ENCODE measurements around the gene ADCY5.
"Not testable (repeated sequence)": the region's sequence is repeated elsewhere in the genome, so short reads cannot be mapped to it uniquely, and the experiment has no call there.

ADCY5 gene

DNA sequence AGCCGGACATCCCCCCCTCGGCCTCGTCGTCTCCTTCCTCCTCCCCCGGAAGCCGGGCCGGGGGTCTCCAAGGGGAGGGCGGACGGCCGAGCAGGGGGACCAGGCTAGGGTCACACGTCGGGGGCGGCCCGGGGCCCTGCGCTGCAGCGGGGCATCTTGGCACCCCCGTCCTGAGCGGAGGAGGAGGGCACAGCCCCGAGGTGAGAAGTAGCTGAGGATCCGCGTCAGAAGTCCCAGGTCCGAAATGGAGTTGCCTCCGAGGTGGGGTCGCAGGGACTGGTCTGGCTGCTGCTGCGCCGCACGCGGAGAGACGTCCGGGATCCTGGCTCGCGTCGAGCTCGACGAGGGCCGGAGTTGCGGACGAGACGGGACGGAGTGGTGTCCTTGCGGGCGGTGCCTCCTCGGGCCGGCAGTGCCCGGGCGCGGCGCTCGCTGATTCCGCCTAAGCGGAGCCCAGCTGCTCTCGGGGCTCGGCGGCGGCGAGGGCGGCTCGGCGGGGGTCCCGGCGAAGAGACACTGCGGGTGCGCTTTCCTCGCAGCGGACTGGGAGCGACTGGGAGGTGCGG, at the start of gene ADCY5:
ADCY5 (minus strand) TSS at position 555 of the 566 bp plus-strand sequence; CDS start at position 10, 545 bp downstream.
- no peak for FAIRE-seq
- DNase-seq (ENCODE audit: low spot score): no peak

DNA sequence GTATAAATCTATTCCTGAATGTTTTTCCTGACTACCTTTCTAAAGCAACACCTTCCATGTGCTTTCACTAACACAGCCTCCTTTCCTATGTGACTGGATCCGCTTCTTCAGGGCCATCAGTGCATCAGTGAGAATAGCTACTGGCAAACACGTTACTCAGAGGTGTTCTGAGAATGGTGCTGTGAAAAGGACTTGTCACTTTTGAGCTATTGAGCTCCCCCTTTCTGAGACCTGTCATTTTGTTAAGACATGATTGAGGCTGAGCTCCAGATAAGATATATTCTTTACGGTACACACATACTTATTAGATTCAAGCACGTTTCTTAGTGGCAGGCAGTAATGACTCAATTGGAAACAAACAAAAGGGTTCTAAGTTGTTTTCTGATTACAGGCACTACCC, 45.0 kb upstream of the ADCY5 start:
- FAIRE-seq: no peak

DNA sequence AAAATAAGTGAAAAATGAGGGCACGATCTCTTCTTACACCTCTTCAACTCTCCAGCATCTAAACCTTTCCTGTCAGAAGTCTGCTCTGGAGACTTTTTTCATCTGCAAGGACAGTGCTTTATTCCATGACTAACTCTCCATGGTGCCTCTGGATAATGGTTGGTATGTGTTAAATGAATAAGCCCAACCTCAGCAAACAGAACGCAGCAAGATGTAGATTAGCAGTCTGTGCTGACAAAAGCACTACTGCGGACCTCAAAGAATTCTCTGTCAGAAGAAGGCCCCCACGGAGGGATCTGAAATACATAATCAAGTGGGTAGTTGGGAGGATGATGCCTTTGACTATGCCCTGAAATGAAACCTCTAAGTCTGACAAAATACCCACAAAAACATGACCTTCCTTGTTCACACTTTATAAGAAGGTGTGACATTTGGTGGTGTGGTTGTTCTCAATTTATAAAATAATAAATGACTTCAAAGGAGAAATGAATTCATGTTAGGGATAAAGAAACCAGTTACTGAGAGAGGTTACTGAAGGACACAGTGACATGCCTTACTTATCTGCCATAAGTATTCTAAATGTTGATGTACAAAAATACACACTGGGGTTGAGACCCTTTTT, 43.2 kb upstream of the ADCY5 start:
- FAIRE-seq (no peak), DNase-seq (ENCODE audit: low spot score) (no peak)

More for the DNA sequence above, 45.0 kb upstream of the ADCY5 start:
- DNase-seq (ENCODE audit: low spot score): no peak

DNA sequence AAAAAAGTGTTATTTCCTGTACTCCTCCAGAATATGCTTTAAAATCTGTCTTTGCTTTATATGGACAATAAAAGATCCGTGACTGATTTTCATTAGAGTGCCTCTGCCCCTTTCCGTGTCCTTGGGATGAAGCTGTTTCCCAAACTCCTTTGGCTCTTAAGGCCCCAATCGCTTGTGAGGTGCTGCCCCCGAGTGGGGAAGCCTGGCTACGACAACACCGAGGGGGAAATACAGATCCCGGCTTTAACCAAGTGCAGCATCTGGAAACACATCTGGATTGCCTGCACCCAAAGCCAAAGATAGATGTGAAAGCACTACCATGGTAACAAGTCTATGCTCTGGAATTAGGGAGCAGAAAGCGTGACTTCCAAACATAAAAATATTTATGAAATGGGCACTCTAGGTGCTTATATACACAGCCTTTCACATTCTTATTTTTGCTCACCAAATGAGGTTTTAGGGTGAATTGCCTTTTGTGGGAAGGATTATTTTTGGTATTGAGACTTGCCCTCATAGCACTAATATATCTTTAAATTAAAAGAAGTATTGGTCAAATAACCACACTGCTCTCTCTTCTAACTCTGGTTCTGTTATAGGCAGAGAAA, 40.6 kb upstream of the ADCY5 start:
- no peak for FAIRE-seq
- peak; percentile 8 for DNase-seq (ENCODE audit: low spot score)

DNA sequence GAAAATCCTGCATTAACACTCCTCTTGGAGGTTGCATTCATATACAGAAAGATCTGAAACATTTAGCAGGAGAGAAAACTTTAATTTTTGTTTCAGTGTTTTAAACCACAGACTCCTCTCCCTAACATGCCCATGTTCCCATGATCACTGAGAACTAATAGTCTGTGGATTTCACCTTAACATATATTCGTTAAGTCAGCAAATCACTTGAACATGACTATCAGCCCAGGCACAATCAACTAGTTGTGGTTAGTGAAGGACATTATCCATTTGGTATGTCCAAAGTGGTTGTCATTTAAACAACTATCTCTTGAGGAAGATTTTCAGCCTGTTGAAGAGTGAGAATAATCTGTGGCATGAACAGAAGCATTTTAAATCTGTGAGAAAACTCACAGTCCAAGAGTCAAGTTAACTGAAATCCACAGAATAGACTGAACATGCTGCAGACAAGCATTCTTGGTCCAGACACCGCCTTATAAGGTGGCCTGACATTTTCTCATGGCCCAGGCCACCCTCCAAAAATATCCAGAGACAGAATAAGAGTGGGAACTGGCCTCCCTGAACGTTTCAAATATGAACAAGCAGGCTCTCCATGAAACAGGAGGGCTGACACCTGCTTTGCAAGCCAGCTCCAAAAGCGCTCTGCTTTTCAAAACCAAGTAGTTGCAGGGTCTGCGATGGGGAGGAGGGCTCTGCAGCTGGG, 39.9 kb upstream of the ADCY5 start:
- FAIRE-seq (no peak), DNase-seq (ENCODE audit: low spot score) (no peak)

DNA sequence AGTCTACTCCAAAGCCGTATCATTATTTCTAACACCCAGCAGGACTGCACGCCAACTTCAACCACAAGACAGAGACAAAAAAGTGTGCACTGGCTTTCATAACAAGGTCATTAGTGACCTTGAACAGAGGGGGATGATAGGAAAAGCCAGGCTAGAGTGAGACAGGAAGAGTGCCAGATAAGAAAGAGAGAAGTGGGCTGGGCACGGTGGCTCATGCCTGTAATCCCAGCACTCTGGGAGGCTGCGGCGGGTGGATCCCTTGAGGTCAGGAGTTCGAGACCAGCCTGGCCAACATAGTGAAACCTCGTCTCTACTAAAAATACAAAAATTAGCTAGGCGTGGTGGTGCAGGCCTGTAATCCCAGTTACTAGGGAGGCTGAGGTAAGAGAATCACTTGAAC, 38.2 kb upstream of the ADCY5 start:
- not testable (repeated sequence) for FAIRE-seq; DNase-seq (ENCODE audit: low spot score)

DNA sequence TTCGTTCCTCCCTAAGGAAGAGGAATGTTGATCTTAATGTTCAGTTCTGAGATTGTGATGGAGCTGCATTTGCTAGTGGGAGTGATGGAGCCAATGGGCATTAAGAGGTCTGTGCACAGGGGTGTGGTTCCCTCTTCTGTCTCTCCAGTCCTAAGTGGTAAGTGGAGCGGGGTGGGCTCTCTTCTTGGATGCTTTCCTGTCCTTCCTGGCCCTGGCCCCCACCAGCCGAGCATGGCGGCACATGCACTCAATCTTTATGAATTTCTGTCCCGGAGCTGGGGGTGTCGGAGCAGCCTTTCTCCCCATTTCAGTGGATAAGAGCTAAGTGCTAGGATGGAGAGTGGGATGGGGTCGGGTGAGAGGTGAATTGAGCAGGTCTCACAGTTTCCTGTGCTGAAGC, 37.6 kb upstream of the ADCY5 start:
- no peak for FAIRE-seq
- no peak for DNase-seq (ENCODE audit: low spot score)

DNA sequence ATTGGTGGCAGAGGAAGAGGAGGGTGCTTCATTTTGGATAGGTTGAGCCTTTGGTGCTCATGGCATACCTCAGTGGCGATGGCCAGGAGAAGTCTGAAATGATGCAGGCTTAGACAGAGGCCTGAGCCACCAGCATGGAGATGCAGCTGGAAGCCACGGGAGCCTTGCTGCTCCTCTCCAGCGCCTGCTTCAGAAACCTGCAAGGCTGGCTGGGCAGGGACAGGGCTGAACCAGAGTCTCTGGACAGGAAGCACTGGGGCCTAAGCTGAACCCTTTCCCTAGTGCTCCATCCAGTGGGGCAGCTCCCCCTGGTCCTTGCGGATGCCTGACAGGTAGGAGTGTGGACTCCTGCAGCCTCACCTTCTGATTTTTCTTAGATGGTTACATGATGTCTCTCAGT, 36.7 kb upstream of the ADCY5 start:
- no peak for DNase-seq (ENCODE audit: low spot score)
- no peak for FAIRE-seq

DNA sequence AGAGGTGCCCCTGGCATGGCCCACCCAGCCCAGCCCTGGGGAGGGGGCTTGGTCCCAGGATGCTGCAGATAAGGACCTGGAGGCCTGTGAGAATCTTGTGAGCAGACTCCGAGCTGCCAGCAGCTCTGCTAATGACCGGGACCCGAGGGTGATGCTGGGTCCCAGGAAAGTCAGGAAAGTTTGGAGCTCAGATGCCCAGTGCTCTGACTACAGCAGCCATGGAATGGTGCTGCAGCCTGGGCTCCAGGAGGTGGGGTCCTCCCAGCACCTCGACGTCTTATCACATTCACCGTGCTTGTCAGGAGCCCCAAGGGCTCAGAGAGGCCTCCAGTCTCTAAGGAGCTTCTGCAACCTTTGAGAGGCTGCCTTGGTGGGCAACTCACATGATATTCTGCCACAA, 34.3 kb upstream of the ADCY5 start:
- DNase-seq (ENCODE audit: low spot score): no peak
- no peak for FAIRE-seq

DNA sequence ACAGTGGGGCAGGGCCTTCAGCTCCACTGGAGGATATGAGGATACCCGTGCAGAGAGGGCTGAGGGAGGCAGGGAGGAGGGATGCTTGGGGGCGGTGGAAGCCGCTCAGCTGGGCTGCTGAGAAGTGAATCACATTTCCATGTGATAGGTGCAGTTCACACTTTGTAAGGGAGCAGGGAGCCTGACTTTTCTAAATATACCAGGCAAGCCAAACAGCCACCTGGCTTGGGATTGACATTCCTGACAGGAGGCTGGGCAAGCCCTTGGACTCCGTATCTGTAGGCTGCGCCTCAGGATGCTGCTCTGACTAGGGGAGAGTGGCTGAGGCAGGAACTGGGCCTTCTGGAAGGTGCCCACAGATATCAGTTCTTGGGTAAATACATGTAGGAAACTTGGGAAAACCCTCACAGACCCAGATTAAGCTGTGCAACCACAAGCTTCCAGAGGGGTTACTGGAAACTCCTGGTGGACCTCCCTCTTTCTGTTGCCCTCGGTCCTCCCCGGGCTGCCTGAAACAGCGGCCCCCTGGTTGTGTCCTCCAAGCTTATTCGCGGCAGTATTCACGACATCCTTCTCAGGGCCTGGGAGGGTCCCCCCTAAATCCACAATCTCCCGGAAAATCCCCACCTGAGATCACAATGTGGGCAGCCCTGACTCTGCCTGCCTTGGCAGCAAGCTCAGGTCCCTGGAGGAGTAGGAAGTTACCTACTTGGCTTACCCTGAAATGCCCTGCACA, 33.0 kb upstream of the ADCY5 start:
- DNase-seq (ENCODE audit: low spot score) (no peak), FAIRE-seq (no peak)

DNA sequence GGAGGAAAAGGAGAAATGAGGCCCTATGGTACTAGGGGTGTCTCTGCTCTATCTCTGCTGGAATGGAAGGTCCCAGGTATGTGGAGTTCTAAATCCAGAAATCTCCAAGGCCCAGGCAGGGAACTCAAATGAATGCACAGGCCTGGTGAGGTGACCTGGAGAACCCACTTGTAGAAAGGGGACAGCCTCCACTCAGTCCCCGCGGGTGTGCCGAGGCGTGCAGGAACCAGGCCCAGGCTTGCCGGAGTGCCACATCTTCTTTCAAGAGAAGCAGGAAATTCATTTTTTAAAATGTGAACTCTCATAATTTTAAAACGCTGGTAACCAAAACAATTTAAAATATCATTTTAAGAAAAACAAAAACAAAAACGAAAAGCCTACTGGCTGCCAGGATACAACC, 32.2 kb upstream of the ADCY5 start:
- no peak for DNase-seq (ENCODE audit: low spot score)
- no peak for FAIRE-seq

DNA sequence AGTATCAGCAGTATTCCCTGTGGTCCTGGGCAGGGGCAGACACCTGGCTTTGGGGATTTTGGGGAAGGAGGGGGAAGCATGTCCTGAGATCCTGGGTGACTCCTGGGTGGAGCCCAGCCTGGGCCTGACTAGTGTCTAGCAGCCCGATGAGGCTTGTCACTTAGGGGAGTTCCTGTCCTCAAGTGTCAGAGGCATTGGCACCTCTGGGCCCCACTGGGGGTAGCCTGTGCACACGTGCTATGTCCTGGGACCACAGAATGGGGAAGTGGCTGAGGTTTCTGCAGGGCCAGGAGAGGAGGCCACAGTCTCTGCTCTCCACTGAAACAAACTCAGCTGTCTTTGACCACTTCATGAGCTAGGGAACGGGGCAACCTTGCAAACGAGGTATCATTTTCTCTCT, 31.5 kb upstream of the ADCY5 start:
- no peak for FAIRE-seq
- DNase-seq (ENCODE audit: low spot score): no peak

DNA sequence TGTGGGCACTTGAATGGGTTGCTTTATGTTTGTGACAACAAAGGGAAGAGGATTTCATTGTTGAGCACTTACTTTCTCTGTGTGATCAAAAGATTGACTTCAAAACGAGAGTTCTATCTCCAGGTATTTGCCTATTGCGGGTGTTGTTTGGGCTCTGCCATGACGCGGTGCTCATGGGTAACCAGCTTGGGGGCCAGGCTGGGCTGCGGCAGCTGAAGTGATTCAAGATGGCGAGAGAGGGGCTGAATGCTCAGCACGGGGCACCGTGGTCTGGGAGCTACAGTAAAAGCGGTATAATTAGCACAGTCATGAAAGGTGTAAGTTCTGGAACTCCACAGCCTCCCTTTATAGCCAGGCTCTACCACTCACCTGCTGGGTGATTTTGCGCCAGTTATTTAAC, 31.0 kb upstream of the ADCY5 start:
- FAIRE-seq (no peak), DNase-seq (ENCODE audit: low spot score) (no peak)

DNA sequence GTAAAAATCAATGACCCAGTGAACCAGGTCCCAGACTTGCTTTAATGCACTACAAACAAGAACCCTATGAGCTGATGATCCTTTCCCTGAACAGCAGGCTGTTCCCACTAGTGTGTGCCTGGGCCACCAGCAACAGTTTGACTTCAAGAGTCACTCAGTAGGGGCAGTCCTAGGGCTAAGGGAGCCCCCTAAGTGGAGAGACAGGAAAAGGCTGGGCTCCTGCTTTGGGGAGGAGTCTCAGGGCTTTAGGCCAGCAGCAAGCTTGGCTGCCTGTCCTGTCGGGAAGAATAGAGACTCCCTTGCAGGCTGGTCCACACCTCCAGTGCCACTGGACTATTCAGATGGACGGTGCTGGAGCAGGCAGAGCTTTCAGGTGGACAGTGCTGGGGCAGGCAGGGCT, 29.4 kb upstream of the ADCY5 start:
- no peak for DNase-seq (ENCODE audit: low spot score)
- FAIRE-seq: no peak

DNA sequence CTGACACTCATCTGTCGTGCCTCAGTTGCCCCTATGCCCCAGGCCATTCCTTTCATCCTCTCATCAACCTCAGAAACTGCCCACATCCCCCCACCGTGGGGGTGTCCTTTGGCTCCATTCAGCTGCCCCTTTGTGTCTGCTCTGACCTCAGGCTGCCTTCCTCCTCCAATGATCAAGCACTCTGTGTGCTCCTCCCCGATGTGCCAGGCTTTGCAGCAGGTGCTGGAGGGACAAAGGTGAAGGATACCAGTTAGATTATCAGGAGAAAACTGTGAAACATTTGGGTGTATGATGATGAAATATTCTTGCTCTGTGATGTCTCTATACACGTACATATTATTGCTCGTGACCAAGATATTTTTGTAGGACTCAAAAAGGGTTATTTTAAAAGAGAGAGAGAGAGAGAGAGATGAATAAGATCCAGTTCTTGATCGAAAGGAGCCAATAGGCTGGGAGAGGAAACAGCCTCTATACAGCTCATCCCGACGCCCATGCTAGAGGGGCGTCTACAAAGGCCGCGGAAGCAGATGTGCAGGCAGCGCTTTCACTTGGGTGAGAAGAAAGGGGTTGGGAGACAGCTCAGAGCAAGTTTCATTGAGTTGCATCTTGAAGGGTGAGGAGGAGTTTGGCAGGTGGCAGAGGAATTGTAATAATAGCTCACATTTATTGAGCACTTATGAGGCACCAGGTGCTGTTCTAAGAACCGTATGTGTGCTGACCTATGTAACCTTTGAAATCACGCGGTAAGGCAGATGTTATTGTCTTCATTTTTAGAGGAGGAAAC, 28.3 kb upstream of the ADCY5 start:
- FAIRE-seq: no peak
- DNase-seq (ENCODE audit: low spot score): no peak

DNA sequence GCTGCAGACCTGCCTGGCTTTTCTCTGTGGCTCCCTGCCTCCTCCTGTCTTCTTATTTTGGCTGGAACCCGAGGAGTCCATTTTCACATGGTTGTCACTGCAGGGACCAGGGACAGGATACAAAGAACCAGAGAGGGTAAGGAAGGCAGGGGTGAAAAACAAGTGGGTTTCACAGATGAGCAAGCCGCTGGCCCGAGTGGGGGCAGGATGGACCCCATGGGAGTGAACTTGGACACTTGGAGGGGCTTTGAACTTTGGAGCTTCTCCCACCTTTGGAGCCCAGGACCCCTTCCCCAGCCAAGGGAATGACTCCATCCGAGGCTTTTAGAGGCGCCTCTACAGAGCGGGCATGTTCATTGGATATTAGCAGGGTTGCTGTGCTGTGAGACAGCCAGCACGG, 26.9 kb upstream of the ADCY5 start:
- DNase-seq (ENCODE audit: low spot score) (no peak), FAIRE-seq (no peak)

DNA sequence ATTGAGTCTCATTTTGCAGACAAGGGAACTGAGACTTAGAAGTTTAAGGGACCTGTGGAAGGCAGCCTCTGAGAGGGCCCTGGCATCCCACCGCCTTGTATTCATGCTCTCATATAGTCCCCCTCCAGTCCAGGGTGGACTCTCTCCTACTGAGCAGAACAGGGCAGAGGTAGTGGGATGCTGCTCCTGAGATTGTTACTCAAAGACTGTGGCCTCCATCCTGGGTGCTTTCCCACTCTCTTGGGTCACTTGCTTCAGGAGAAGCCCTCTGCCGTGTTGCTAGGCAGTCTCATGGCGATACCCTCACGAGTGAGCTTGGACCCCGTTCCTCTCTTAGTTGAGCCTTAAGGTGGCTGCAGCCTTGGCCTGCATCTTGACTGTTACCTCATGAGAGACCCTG, 22.2 kb upstream of the ADCY5 start:
- DNase-seq (ENCODE audit: low spot score) (no peak), FAIRE-seq (no peak)

DNA sequence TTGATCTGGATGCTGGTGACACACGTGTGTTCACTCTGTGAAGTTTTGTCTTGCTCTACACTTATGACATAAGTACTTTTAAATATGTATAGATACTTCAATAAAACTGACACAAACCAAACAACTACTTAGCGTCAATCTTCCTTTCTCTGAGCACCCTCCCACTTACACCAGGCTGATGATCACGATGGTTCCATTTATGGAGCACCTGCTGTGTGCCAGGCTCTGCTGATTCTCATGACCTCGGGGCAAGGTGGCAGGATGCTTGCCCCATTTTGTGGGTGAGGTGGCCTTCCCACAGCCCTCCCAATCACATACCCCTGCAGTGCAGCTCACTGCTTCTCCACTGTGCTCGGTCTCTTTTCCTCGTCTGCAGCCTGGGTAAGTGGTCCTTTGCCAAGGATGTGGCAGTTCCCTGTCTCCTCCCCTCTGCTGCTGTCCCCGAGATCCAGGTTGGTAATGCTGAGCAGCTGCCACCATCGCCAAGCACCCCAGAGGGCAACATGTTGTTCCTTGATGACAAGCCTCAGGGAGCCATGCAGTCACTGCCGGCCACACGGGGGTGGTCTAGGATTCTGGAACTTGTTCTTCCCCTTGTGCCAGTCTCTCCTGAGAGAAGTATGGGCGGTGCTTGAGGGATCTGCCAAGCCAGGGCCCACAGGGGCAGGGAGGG, 20.6 kb upstream of the ADCY5 start:
- no peak for DNase-seq (ENCODE audit: low spot score)
- FAIRE-seq: no peak

DNA sequence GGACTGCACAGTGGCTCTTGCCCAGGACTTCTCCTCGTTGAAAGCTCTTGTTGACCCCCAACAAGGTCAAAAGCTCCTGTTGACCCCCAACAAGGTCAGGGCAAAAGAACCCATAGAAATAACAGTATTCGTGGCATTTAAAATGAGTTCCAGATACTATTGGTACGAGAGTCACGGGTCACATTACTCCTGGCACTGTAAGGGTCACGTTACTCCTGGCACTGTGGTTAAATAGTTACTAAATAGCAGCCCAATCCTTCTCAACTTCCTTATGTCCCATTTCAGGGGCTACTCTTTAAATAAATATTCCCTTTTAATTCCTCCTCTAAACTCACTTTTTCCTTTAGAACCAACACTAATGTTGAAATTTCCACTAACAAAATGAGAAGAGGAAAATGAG, 18.2 kb upstream of the ADCY5 start:
- FAIRE-seq: peak; percentile 49
- no peak for DNase-seq (ENCODE audit: low spot score)

DNA sequence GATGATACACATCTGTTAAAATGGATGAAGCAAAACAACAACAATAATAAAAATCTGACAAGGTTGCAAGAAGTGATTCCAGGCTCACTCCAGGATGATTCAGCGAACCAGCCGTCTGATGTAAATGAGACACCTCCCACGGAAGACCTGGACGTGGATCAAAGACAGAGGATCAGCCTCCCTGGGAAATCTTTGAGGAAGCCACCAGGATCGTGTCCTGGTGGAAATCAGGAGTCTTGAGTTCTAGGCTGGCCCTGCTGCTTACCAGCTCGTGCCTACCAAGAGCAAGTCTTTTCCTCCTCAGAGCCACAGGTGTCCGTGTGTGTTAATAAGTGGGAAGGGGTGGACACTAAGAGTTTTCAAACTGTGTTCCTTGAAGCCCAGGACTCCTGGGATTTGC, 15.3 kb upstream of the ADCY5 start:
- DNase-seq (ENCODE audit: low spot score): no peak
- FAIRE-seq: no peak

DNA sequence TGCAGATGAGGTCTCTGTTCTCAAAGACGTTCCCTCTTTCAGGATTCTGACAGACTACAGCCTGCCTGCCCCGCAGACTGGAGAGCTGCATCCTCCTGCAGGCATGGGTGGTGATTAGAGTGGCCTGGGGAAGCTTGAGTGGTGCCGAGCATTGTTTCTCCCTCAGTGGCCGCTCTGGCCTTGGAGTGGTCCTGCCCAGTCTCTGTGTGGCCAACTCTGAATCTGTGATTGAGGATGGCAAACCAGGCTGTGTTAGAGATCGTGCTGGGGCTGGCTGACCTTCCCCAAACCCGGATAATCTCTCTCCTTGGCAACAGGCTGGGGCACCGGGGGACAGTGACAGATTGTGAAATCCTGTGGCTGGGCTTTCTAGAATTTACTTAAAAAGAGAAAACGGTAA, 11.0 kb upstream of the ADCY5 start:
- no peak for FAIRE-seq
- no peak for DNase-seq (ENCODE audit: low spot score)
